Ramos (cell line): ENCODE results near the gene BTBD2.

Experiments used
- in situ Hi-C: fragments of 300-500 bp; cut with MboI; formaldehyde crosslinking; loops from one replicate; pipeline ENCODE4 v1.14.3; 2022; ENCODE audit warnings: low sequenced_read_pairs; ENCODE audit not compliant: unreplicated experiment

The BTBD2 gene

GRCh38 chr19:2016041-2016807 lies 710 bp upstream of the BTBD2 start:
- in situ Hi-C loops: no loop called here

GRCh38 chr19:2014731-2015607 lies 545 bp downstream of the BTBD2 start:
- in situ Hi-C loops: no loop called here

- in situ Hi-C loops: no loop called here
Measured at GRCh38 chr19:2014131-2014571, 1.4 kb downstream of the BTBD2 start.

- in situ Hi-C loops: no loop called here
Measured at GRCh38 chr19:2013683-2013961, 1.9 kb downstream of the BTBD2 start.

GRCh38 chr19:2012941-2013682 lies 2.4 kb downstream of the BTBD2 start:
- in situ Hi-C loops: no loop called here

GRCh38 chr19:2011169-2011568 lies 4.3 kb downstream of the BTBD2 start:
- in situ Hi-C loops: no loop called here

- in situ Hi-C loops: no loop called here
Measured at GRCh38 chr19:2010135-2010668, 5.3 kb downstream of the BTBD2 start.

GRCh38 chr19:2003874-2004273 lies 11.6 kb downstream of the BTBD2 start:
- in situ Hi-C loops: no loop called here

- in situ Hi-C loops: no loop called here
Measured at GRCh38 chr19:1999856-2000515, 15.5 kb downstream of the BTBD2 start.

- in situ Hi-C loops: no loop called here
Measured at GRCh38 chr19:1998712-1999708, 16.5 kb downstream of the BTBD2 start.

- in situ Hi-C loops: no loop called here
Measured at GRCh38 chr19:1997353-1998233, 17.9 kb downstream of the BTBD2 start.

GRCh38 chr19:1992759-1993260 lies 22.7 kb downstream of the BTBD2 start:
- in situ Hi-C loops: no loop called here

- in situ Hi-C loops: no loop called here
Measured at GRCh38 chr19:1991018-1991913, 24.2 kb downstream of the BTBD2 start.

- in situ Hi-C loops: no loop called here
Measured at GRCh38 chr19:1990230-1991017, 25.1 kb downstream of the BTBD2 start.

- in situ Hi-C loops: no loop called here
Measured at GRCh38 chr19:1989513-1990229, 25.8 kb downstream of the BTBD2 start.
